Osteoblast (primary cell): ENCODE measurements around the gene C1orf174. TPM values are rescaled to one million over a fixed set of nuclear protein-coding genes. Genes with fewer than 3 reads are reported as not detected.

ENCODE experiments used
- DNase-seq: peaks from one replicate; pipeline ENCODE4 v3.0.0; 2011; ENCODE audit warnings: low spot score, mixed read lengths; ENCODE audit not compliant: insufficient read length; ENCODE audit errors: missing footprints
- H2AFZ ChIP-seq: 2 replicates; pipeline ENCODE4 v1.6.0; 2011; ENCODE audit warnings: mild to moderate bottlenecking, low read length
- H3K27ac ChIP-seq: 2 replicates; pipeline ENCODE4 v1.5.1; 2011; ENCODE audit warnings: mild to moderate bottlenecking, low read depth, low read length, moderate library complexity
- H3K27me3 ChIP-seq: 2 replicates; pipeline ENCODE4 v1.6.0; 2012; ENCODE audit warnings: mild to moderate bottlenecking, control low read depth, inconsistent platforms, low read length, moderate library complexity; ENCODE audit not compliant: insufficient read depth
- H3K36me3 ChIP-seq: 2 replicates; pipeline ENCODE4 v1.5.1; 2011; ENCODE audit warnings: mild to moderate bottlenecking, low read length, control low read depth, moderate library complexity; ENCODE audit not compliant: insufficient read depth
- H3K4me1 ChIP-seq: 2 replicates; pipeline ENCODE4 v1.5.1; 2011; ENCODE audit warnings: mild to moderate bottlenecking, low read length, control low read depth, moderate library complexity; ENCODE audit not compliant: insufficient read depth
- H3K4me2 ChIP-seq: 2 replicates; pipeline ENCODE4 v1.6.0; 2011; ENCODE audit warnings: mild to moderate bottlenecking, low read length; ENCODE audit not compliant: insufficient read depth
- H3K4me3 ChIP-seq: fragments of 200-600 bp; sonication (generic); 3 replicates; pipeline ENCODE4 v1.5.1; 2012; ENCODE audit warnings: mild to moderate bottlenecking, low read length, inconsistent platforms; ENCODE audit not compliant: insufficient read depth
- H3K79me2 ChIP-seq: 2 replicates; pipeline ENCODE4 v1.6.0; 2012; ENCODE audit warnings: mild to moderate bottlenecking, low read length, control low read depth, inconsistent platforms; ENCODE audit not compliant: insufficient read depth
- H3K9me3 ChIP-seq: 2 replicates; pipeline ENCODE4 v1.5.1; 2011; ENCODE audit warnings: low read depth, low read length, control low read depth
- H4K20me1 ChIP-seq: 2 replicates; pipeline ENCODE4 v1.6.0; 2012; ENCODE audit warnings: mild to moderate bottlenecking, low read length, control low read depth; ENCODE audit not compliant: insufficient read depth
- CTCF ChIP-seq: IDR thresholded peaks from 2 replicates; pipeline ENCODE4 v1.5.1; 2011; ENCODE audit warnings: mild to moderate bottlenecking, low read depth, low read length, moderate library complexity; ENCODE audit errors: extremely low read depth
- total RNA-seq: library from RNA; depleted of rRNA; stranded (reverse); fragments of >200 nt; gene quantifications from 2 replicates; pipeline ENCODE4 v1.2.3, GENCODE V29; 2012

C1orf174 gene
- total RNA-seq, 1 donor, result 29.3 TPM

- Histone ChIP-seq H3K36me3 (no peaks in the 10 kb centered on the region), H2AFZ (peak overlapping the region; percentile 90), H3K27ac (peak overlapping the region; percentile 74), H3K4me2 (peak overlapping the region; percentile 86), H3K4me1 (peaks cover 9% of the 10 kb centered on the region), H3K9me3 (no peaks in the 10 kb centered on the region), H3K4me3 (peak overlapping the region; percentile 96), H3K79me2 (peaks cover 39% of the 10 kb centered on the region), H4K20me1 (peaks cover 12% of the 10 kb centered on the region), H3K27me3 (no peaks in the 10 kb centered on the region)
- DNase-seq, result peak; percentile 99
- no peak for TF ChIP-seq CTCF
These were observed 977 bp upstream of the C1orf174 start for GRCh38 chr1:3900969-3901529.

GRCh38 chr1:3899754-3900149 lies 320 bp downstream of the C1orf174 start:
- no peak for TF ChIP-seq CTCF
- Histone ChIP-seq H3K4me3 (peak overlapping the region; percentile 96), H3K27ac (peak overlapping the region; percentile 74), H3K79me2 (peaks cover 52% of the 10 kb centered on the region), H4K20me1 (peaks cover 22% of the 10 kb centered on the region), H3K27me3 (no peaks in the 10 kb centered on the region), H3K36me3 (no peaks in the 10 kb centered on the region), H3K9me3 (no peaks in the 10 kb centered on the region), H3K4me2 (peak overlapping the region; percentile 86), H2AFZ (peak overlapping the region; percentile 81), H3K4me1 (peaks cover 9% of the 10 kb centered on the region)
- peak; percentile 84 for DNase-seq

GRCh38 chr1:3898994-3899753 lies 898 bp downstream of the C1orf174 start:
- no peaks in the 10 kb centered on the region for H3K27me3 ChIP-seq
- peaks cover 56% of the 10 kb centered on the region for H3K79me2 ChIP-seq
- H3K9me3 ChIP-seq, result no peaks in the 10 kb centered on the region
- H3K27ac ChIP-seq, result peak overlapping the region; percentile 74
- H3K4me3 ChIP-seq, result peak overlapping the region; percentile 96
- H4K20me1 ChIP-seq, result peaks cover 22% of the 10 kb centered on the region
- TF ChIP-seq CTCF, result peak; percentile 24
- no peak for DNase-seq
- peaks cover 9% of the 10 kb centered on the region for H3K4me1 ChIP-seq
- no peaks in the 10 kb centered on the region for H3K36me3 ChIP-seq
- H2AFZ ChIP-seq, result peak overlapping the region; percentile 81
- peak overlapping the region; percentile 86 for H3K4me2 ChIP-seq

- Histone ChIP-seq H4K20me1 (peaks cover 24% of the 10 kb centered on the region), H3K79me2 (peaks cover 63% of the 10 kb centered on the region), H3K36me3 (no peaks in the 10 kb centered on the region), H3K9me3 (no peaks in the 10 kb centered on the region), H2AFZ (no peak overlapping the region), H3K27me3 (no peaks in the 10 kb centered on the region), H3K4me1 (peaks cover 9% of the 10 kb centered on the region), H3K4me2 (peak overlapping the region; percentile 86), H3K27ac (no peak overlapping the region), H3K4me3 (no peak overlapping the region)
- no peak for TF ChIP-seq CTCF
- DNase-seq, result no peak
These were observed 1.7 kb downstream of the C1orf174 start for GRCh38 chr1:3898475-3898735.
